OCI-LY3 (cell line): ENCODE measurements around the gene TMEM17.

Experiments used
- EZH2phosphoT487 ChIP-seq: fragments of 200-600 bp; shearing (Covaris generic); IDR thresholded peaks from 2 replicates; pipeline ENCODE4 v1.6.1; 2018; ENCODE audit warnings: antibody characterized with exemption, mixed run types, low read depth
- TF ChIP-seq, protein P1 (sequence below): fragments of 200-600, 300-600 bp; sonication (generic); IDR thresholded peaks from 2 replicates; pipeline ENCODE4 v1.5.1; 2014; ENCODE audit warnings: antibody characterized with exemption, low read length, low read depth

DNA sequence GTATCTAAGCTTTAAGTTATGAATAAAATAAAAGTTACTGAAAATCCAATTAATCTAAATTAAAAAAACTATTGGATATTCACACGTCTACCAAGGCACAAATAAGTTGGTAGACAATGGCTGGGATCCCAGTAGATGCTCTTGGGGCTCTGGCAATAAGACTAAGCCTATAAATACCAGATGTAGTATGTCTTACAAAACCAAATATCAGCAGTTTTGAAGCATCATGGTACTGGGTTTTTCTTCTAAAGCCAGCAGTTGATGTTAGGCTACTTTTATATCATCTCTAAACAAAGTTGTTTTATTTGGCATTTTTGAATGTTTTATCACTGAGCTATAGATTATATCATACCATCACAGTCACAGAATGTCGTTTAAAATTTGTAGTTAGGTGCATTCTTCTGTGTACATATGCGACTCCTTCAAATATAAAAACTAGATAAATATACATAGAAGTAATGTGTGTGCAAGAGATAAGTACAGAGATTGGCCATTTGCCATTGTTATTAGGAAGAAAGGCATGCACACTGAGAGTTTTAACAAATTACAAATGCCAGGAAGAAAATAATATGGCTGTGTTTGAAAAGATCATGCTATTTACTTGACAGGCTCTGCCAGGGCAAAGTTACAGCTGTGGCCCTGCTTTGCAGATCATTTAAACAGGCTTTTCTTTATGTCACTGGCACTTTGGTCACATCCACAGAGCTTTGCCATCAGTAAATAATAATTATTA lies 21.6 kb upstream of the TMEM17 start:
- TF ChIP-seq, protein P1, sequence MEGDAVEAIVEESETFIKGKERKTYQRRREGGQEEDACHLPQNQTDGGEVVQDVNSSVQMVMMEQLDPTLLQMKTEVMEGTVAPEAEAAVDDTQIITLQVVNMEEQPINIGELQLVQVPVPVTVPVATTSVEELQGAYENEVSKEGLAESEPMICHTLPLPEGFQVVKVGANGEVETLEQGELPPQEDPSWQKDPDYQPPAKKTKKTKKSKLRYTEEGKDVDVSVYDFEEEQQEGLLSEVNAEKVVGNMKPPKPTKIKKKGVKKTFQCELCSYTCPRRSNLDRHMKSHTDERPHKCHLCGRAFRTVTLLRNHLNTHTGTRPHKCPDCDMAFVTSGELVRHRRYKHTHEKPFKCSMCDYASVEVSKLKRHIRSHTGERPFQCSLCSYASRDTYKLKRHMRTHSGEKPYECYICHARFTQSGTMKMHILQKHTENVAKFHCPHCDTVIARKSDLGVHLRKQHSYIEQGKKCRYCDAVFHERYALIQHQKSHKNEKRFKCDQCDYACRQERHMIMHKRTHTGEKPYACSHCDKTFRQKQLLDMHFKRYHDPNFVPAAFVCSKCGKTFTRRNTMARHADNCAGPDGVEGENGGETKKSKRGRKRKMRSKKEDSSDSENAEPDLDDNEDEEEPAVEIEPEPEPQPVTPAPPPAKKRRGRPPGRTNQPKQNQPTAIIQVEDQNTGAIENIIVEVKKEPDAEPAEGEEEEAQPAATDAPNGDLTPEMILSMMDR = no peak
- no peak for TF ChIP-seq EZH2phosphoT487
